ENCODE measurements around the gene UBE2B. TPM values are rescaled to one million over a fixed set of nuclear protein-coding genes. Genes with fewer than 3 reads are reported as not detected.
A peak's percentile ranks its signal among the peaks of the same experiment; 100 is the strongest.

The UBE2B gene
- total RNA-seq, 1 donor from 2014 or later = 69.4 TPM

- DNase-seq = peak; percentile 32
These were observed 66.6 kb downstream of the UBE2B start for GRCh38 chr5:134437847-134438581.

- DNase-seq = peak; percentile 50
These were observed 67.4 kb downstream of the UBE2B start for GRCh38 chr5:134438721-134439123.

GRCh38 chr5:134439210-134439654, 67.9 kb downstream of the UBE2B start:
- peak; percentile 79 for DNase-seq

DNA sequence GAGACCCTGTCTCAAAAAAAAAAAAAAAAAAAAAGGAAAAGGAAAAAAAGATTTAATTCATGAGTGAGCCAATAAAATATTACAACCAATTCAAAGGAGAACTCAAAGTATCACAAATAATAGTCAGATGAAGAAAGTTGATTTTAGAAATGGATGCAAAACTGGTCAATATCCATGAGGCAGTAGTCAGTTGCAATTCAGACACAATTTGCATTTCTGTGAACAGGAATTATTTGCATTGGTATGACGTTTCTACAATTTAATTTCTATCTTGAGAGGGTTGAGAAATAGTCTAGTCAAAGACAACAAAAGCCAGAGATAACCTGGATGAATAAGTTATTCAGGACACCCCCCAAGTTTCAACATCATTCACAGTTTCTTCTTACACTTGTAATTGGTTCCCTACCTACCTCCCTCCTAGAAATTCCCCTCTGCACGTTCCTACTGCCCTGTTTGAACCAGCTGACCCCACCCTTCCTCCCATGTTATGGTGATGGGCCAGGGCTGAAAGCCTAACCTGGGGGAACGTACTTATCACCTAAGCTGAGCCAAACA, 68.9 kb downstream of the UBE2B start:
- no peak for DNase-seq

Other genes starting within 250 kb of the UBE2B start
- gene SKP1, start 194.6 kb upstream of the UBE2B start, total RNA-seq = 287 TPM
- gene PPP2CA, start 145.5 kb upstream of the UBE2B start, total RNA-seq = 198 TPM
- gene CDKL3, start 4.4 kb upstream of the UBE2B start, total RNA-seq = 4.5 TPM
- gene CDKN2AIPNL, start 40.3 kb downstream of the UBE2B start, total RNA-seq = 23.7 TPM
- gene JADE2, start 154.1 kb downstream of the UBE2B start, total RNA-seq = 5.2 TPM